NCI-H128 (cell line): Measurements from ENCODE around the gene TNPO3.

Source experiments
- DNase-seq: peaks from one replicate; lab custom pipeline; 2025; ENCODE audit not compliant: unreplicated experiment; lab: John Stamatoyannopoulos, UW

The TNPO3 gene

GRCh38 chr7:128911423-128912031, 143.4 kb downstream of the TNPO3 start:
- DNase-seq = no peak

GRCh38 chr7:128910569-128910945, 144.4 kb downstream of the TNPO3 start, which contains the start of gene KCP:
Gene KCP (minus strand): TSS chr7:128910709. CDS start chr7:128910676, 33 bp downstream.
- no peak for DNase-seq

- DNase-seq = no peak
Measured at GRCh38 chr7:128909625-128910568, 145.0 kb downstream of the TNPO3 start.

GRCh38 chr7:128908750-128909624, 145.9 kb downstream of the TNPO3 start:
- no peak for DNase-seq

DNA sequence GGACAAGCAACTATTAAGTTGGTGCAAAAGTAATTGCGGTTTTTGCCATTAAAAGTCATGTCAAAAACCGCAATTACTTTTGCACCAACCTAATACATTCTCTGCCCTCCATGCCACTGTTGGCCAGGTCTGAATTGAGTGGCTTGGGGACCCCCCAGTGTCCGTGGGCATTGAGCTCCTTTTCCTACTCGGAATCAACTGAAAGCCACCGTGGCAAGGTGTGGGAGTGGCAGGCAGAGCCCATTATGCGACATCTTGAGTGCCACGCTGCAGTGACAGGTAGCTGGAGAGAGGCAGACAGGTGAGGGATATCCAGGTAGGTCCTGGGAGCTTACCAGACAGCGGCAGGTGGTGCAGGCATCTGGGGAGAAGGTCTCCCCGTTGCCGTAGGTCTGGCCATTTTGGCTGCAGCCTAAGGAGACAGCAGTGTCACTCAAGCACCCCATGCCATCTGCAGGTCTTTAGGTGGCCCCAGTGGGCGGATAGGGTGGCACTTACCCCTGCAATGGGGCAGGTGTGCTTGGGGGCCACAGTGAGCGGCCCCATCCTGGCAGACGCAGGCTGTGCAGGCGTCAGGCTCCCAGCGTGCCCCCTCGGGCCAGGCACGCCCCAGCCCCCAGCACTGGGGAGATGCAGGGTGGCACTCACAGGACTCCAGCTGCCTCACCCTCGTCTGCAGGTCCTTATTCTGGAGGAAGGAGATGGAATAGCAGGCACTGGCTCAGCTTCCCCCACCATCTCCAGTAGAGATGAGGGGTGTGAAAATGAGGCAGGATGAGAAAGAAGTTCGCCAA, 147.9 kb downstream of the TNPO3 start:
- no peak for DNase-seq

DNA sequence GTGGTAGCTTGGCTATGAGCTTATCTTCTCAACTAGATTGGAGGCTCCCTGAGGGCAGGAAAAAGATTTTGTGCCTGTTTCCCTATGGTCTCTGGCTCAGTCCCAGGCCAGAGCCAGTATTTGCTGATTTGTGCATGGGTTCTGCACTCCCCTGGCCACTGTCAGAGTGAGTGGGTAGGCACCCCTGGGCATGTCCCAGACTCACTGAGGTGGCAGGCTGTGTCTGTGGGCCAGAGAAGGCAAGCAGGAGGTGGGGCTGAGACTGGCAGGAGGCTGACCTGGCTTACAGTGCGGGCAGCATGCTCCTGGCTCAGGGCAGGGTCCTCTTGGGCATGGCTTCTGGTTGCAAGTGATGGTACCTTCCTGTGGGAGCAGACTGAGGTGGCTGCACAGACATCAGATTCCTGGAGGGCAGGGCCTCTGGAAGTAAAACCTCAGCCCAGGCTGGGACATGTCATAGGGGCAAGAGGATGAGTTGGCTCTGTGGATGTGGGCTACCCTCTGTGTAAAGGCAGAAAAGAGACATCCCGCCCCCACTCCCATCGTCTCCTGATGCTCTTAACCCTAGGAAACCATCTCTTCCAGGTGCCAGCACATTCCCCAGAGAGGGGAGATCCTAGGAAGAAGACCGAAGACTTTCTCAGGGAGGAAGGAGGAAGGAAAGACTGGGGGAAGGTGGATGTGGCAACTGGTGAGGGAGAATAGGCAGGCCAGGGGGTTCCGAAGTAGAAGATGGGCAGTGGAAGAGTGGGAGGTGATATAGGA, 148.7 kb downstream of the TNPO3 start:
- DNase-seq = no peak

GRCh38 chr7:128904381-128905197, 150.3 kb downstream of the TNPO3 start:
- no peak for DNase-seq
